Hepatocyte (in vitro differentiated cells): ENCODE results near the gene ASTN2. TPM values are rescaled to one million over a fixed set of nuclear protein-coding genes. Genes with fewer than 3 reads are reported as not detected.

Experiments
- DNase-seq: peaks from one replicate; pipeline ENCODE4 v3.0.0-alpha.2; 2016; ENCODE audit warnings: low spot score
- H2AFZ ChIP-seq: fragments of 200-600 bp; sonication (generic); 2 replicates; pipeline ENCODE4 v1.6.0; 2016; ENCODE audit warnings: antibody characterized with exemption, mild to moderate bottlenecking
- H3K27ac ChIP-seq: fragments of 200-600 bp; sonication (generic); 2 replicates; pipeline ENCODE4 v1.5.1; 2016; ENCODE audit warnings: mild to moderate bottlenecking
- H3K27me3 ChIP-seq: fragments of 200-600 bp; sonication (generic); 2 replicates; pipeline ENCODE4 v1.6.1; 2016
- H3K36me3 ChIP-seq: fragments of 200-600 bp; sonication (generic); replicated peaks from 2 replicates; pipeline ENCODE4 v1.5.1; 2016; ENCODE audit warnings: low read depth; ENCODE audit not compliant: insufficient read depth
- H3K4me1 ChIP-seq: fragments of 200-600 bp; sonication (generic); 2 replicates; pipeline ENCODE4 v1.5.1; 2016; ENCODE audit warnings: mild to moderate bottlenecking, moderate library complexity; ENCODE audit not compliant: insufficient read depth
- H3K4me2 ChIP-seq: fragments of 200-600 bp; sonication (generic); 2 replicates; pipeline ENCODE4 v1.6.0; 2016
- H3K4me3 ChIP-seq: fragments of 200-600 bp; sonication (generic); 2 replicates; pipeline ENCODE4 v1.5.1; 2016; ENCODE audit warnings: mild to moderate bottlenecking
- H3K79me2 ChIP-seq: fragments of 200-600 bp; sonication (generic); 2 replicates; pipeline ENCODE4 v1.6.0; 2017; ENCODE audit warnings: mild to moderate bottlenecking
- H3K9me2 ChIP-seq: fragments of 200-600 bp; sonication (generic); replicated peaks from 2 replicates; pipeline ENCODE4 v1.6.0; 2017; ENCODE audit warnings: mild to moderate bottlenecking; ENCODE audit not compliant: insufficient read depth
- H3K9me3 ChIP-seq: fragments of 200-600 bp; sonication (generic); 2 replicates; pipeline ENCODE4 v1.5.1; 2016; ENCODE audit warnings: low read depth, mild to moderate bottlenecking
- H4K20me1 ChIP-seq: fragments of 200-600 bp; sonication (generic); 2 replicates; pipeline ENCODE4 v1.6.0; 2016; ENCODE audit warnings: mild to moderate bottlenecking; ENCODE audit not compliant: insufficient read depth, poor library complexity, severe bottlenecking
- EZH2 ChIP-seq: fragments of 200-600 bp; sonication (generic); IDR thresholded peaks from 2 replicates; pipeline ENCODE4 v1.6.1; 2016; ENCODE audit warnings: antibody characterized with exemption, mild to moderate bottlenecking, borderline replicate concordance
- EZH2phosphoT487 ChIP-seq: fragments of 200-600 bp; sonication (generic); IDR thresholded peaks from one replicate; pipeline ENCODE4 v1.6.1; 2018; ENCODE audit warnings: antibody characterized with exemption, mild to moderate bottlenecking, low read depth, moderate library complexity; ENCODE audit not compliant: unreplicated experiment, severe bottlenecking
- WGBS: methylation state at CpG from one replicate; pipeline ENCODE4 v1.1.6; 2016; ENCODE audit warnings: low lambda C conversion rate; ENCODE audit errors: missing lambda C conversion rate; 5-methylcytosine and 5-hydroxymethylcytosine counted together
- polyA plus RNA-seq: library from polyadenylated mRNA; unstranded; fragments of >200 nt; fragmentation: Nextera tagmentation; extraction: Ambion mirVana; gene quantifications from 2 replicates; pipeline ENCODE4 v1.2.1, GENCODE V29; 2016
- total RNA-seq: library from RNA; depleted of rRNA; stranded (reverse); fragments of >200 nt; gene quantifications from 2 replicates; pipeline ENCODE4 v1.2.3, GENCODE V29; 2014
- TF ChIP-seq, protein P1 (sequence below): fragments of 200-600 bp; sonication (generic); IDR thresholded peaks from 2 replicates; pipeline ENCODE4 v1.5.1; 2016; ENCODE audit warnings: antibody characterized with exemption, mild to moderate bottlenecking; ENCODE audit not compliant: poor library complexity

Gene ASTN2
- total and polyA plus RNA-seq, 2 experiments from 2014 or later = 6.4 to 8.4 TPM

DNA sequence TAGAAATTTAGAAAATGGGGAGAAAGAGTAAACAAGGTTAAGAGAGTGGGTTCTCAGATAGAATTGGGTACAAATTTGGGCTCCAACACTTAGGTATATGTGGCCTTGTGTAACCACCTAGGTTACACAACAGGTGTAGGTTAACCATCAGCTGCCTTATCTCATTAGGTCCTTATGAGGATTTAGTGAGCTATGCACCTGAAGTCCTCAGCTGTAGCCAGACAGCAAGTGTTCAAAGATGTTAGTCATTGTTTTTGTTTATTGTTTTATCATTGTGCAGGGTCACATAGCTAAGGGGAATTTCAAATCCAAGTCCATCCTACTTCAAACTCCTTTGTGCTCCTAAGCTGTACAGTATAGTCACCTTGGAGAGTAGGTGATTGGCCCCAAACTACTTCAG is 728.7 kb downstream of the ASTN2 start:
- TF ChIP-seq EZH2 (no peak), EZH2phosphoT487 (no peak)
- TF ChIP-seq, protein P1, sequence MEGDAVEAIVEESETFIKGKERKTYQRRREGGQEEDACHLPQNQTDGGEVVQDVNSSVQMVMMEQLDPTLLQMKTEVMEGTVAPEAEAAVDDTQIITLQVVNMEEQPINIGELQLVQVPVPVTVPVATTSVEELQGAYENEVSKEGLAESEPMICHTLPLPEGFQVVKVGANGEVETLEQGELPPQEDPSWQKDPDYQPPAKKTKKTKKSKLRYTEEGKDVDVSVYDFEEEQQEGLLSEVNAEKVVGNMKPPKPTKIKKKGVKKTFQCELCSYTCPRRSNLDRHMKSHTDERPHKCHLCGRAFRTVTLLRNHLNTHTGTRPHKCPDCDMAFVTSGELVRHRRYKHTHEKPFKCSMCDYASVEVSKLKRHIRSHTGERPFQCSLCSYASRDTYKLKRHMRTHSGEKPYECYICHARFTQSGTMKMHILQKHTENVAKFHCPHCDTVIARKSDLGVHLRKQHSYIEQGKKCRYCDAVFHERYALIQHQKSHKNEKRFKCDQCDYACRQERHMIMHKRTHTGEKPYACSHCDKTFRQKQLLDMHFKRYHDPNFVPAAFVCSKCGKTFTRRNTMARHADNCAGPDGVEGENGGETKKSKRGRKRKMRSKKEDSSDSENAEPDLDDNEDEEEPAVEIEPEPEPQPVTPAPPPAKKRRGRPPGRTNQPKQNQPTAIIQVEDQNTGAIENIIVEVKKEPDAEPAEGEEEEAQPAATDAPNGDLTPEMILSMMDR = no peak
- no peaks in the 10 kb centered on the region for H3K27me3 ChIP-seq
- no peaks in the 10 kb centered on the region for H3K9me3 ChIP-seq
- H3K9me2 ChIP-seq = no peaks in the 10 kb centered on the region
- H3K36me3 ChIP-seq = no peaks in the 10 kb centered on the region
- peaks cover 17% of the 10 kb centered on the region for H3K4me1 ChIP-seq
- no peak for DNase-seq
- H2AFZ ChIP-seq = no peak overlapping the region
- H3K79me2 ChIP-seq = peaks cover 38% of the 10 kb centered on the region
- H3K4me3 ChIP-seq = no peak overlapping the region
- peak overlapping the region; percentile 84 for H3K4me2 ChIP-seq
- H3K27ac ChIP-seq = no peak overlapping the region
- peaks cover 6% of the 10 kb centered on the region for H4K20me1 ChIP-seq

DNA sequence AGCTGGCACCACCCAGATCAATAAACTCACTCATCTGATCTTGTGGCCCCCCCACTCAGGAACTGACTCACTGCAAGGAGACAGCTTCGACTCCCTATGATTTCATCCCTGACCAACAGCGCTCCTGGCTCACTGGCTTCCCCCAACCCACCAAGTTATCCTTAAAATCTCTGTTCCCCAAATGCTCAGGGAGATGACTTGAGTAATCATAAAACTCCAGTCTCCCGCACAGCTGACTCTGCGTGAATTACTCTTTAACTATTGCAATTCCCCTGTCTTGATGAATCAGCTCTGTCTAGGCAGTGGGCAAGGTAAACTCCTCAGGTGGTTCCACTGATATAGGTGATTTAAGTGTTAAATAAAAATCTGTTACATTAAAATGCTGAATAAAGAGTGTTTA is 729.7 kb downstream of the ASTN2 start:
- peaks cover 6% of the 10 kb centered on the region for H4K20me1 ChIP-seq
- H3K27me3 ChIP-seq = no peaks in the 10 kb centered on the region
- H3K4me3 ChIP-seq = no peak overlapping the region
- no peak for DNase-seq
- no peak for TF ChIP-seq EZH2phosphoT487
- TF ChIP-seq, protein P1 = no peak
- no peak for TF ChIP-seq EZH2
- peaks cover 28% of the 10 kb centered on the region for H3K79me2 ChIP-seq
- no peak overlapping the region for H3K4me2 ChIP-seq
- H3K27ac ChIP-seq = no peak overlapping the region
- 68% methylated on average over 4 of the region's 4 CpGs for WGBS
- H3K4me1 ChIP-seq = peaks cover 16% of the 10 kb centered on the region
- no peak overlapping the region for H2AFZ ChIP-seq
- no peaks in the 10 kb centered on the region for H3K9me3 ChIP-seq
- no peaks in the 10 kb centered on the region for H3K9me2 ChIP-seq
- no peaks in the 10 kb centered on the region for H3K36me3 ChIP-seq

GRCh38 chr9:116683535-116683934 is 731.3 kb downstream of the ASTN2 start:
- no peak for TF ChIP-seq EZH2
- TF ChIP-seq, protein P1 = no peak
- no peak for TF ChIP-seq EZH2phosphoT487
- peaks cover 10% of the 10 kb centered on the region for H3K4me1 ChIP-seq
- H4K20me1 ChIP-seq = no peaks in the 10 kb centered on the region
- no peaks in the 10 kb centered on the region for H3K27me3 ChIP-seq
- no peak overlapping the region for H3K4me2 ChIP-seq
- no peak overlapping the region for H3K27ac ChIP-seq
- H2AFZ ChIP-seq = no peak overlapping the region
- peaks cover 12% of the 10 kb centered on the region for H3K79me2 ChIP-seq
- no peaks in the 10 kb centered on the region for H3K36me3 ChIP-seq
- H3K9me2 ChIP-seq = no peaks in the 10 kb centered on the region
- no peak overlapping the region for H3K4me3 ChIP-seq
- no peak for DNase-seq
- no peaks in the 10 kb centered on the region for H3K9me3 ChIP-seq
